K562 (cell line): Measurements from ENCODE around the gene MYLIP. TPM values are rescaled to one million over a fixed set of nuclear protein-coding genes. Genes with fewer than 3 reads are reported as not detected.

ENCODE experiments used
- ARID3A ChIP-seq: IDR thresholded peaks from 2 replicates; pipeline ENCODE4 v1.6.1; 2012; ENCODE audit warnings: low read depth, low read length, improper control_type of control experiment, borderline replicate concordance
- BHLHE40 ChIP-seq: IDR thresholded peaks from 2 replicates; pipeline ENCODE4 v1.6.1; 2011; ENCODE audit warnings: low read length, improper control_type of control experiment
- CBX3 ChIP-seq, 2 experiments: IDR thresholded peaks; 1 replicate in 1 of 2; 2 replicates in 1 of 2; pipeline ENCODE4 v1.6.1; 2012; ENCODE audit warnings: inconsistent platforms in 2 of 2, low read length in 2 of 2, borderline replicate concordance in 1 of 2, control low read depth in 1 of 2
- FOXP4 ChIP-seq: sonication (generic); formaldehyde crosslinking; IDR thresholded peaks from 2 replicates; pipeline ENCODE4 v1.8.0; 2022; ENCODE audit warnings: mild to moderate bottlenecking, missing genetic modification reagents, borderline replicate concordance
- HDAC1 ChIP-seq, 2 experiments: fragments of 450-650 bp; IDR thresholded peaks; 2 replicates each; pipeline ENCODE4 v1.6.1; 2016 to 2017; ENCODE audit warnings: inconsistent platforms in 1 of 2, mild to moderate bottlenecking in 1 of 2, moderate library complexity in 1 of 2
- HSF4 ChIP-seq: fragments of 250-450 bp; sonication (Bioruptor Pico); IDR thresholded peaks from 2 replicates; pipeline ENCODE4 v2.1.2; 2022; ENCODE audit warnings: mild to moderate bottlenecking, moderate library complexity, borderline replicate concordance
- NR2C2 ChIP-seq, 2 experiments: fragments of 200-800 bp in 1 of 2; sonication (Bioruptor generic) in 1 of 2; sonication (generic) in 1 of 2; formaldehyde crosslinking in 1 of 2; IDR thresholded peaks; 2 replicates each; pipeline versions ENCODE4 v1.6.1 to v1.8.0; 2016 to 2022; ENCODE audit warnings: mild to moderate bottlenecking in 1 of 2, missing compliant biosample characterization in 1 of 2, missing genetic modification characterization in 1 of 2, missing genetic modification reagents in 1 of 2
- POLR2AphosphoS2 ChIP-seq: IDR thresholded peaks from 2 replicates; pipeline ENCODE4 v1.6.1; 2012; ENCODE audit warnings: low read length, improper control_type of control experiment
- REST ChIP-seq, 2 experiments: fragments of 450-650 bp; formaldehyde crosslinking in 1 of 2; IDR thresholded peaks; 2 replicates each; pipeline versions ENCODE4 v1.4.0 to v1.6.1; 2014 to 2020; ENCODE audit warnings: mild to moderate bottlenecking in 2 of 2, borderline replicate concordance in 1 of 2, low read depth in 1 of 2
- RHOXF2B ChIP-seq: fragments of 250-450 bp; sonication (Bioruptor Pico); conservative IDR thresholded peaks from 2 replicates; pipeline ENCODE4 v1.5.1; 2021
- TAF9B ChIP-seq: fragments of 450-650 bp; IDR thresholded peaks from 2 replicates; pipeline ENCODE4 v1.6.1; 2018; ENCODE audit warnings: mild to moderate bottlenecking; ENCODE audit not compliant: partially characterized antibody
- XRCC3 ChIP-seq: fragments of 450-650 bp; IDR thresholded peaks from 2 replicates; pipeline ENCODE4 v1.6.1; 2017; ENCODE audit warnings: mild to moderate bottlenecking, moderate library complexity
- XRCC5 ChIP-seq: fragments of 200-400 bp; formaldehyde crosslinking; IDR thresholded peaks from 2 replicates; pipeline ENCODE4 v1.6.1; 2017; ENCODE audit warnings: low read depth, mild to moderate bottlenecking, low read length
- ZNF23 ChIP-seq: fragments of 250-450 bp; sonication (Bioruptor Pico); IDR thresholded peaks from 2 replicates; pipeline ENCODE4 v1.4.0; 2020; ENCODE audit warnings: mild to moderate bottlenecking
- polyA plus RNA-seq, 8 experiments: library from polyadenylated mRNA; depleted of rRNA in 4 of 8; stranded (reverse) in 5 of 8; unstranded in 3 of 8; fragments of >200 nt; fragmentation: Nextera tagmentation in 2 of 8; fragmentation: Illumina TruSeq in 1 of 8; extraction: Ambion mirVana in 2 of 8; extraction: Trizol in 1 of 8; gene quantifications; 2 replicates each; pipeline versions ENCODE4 v1.2.1 to v1.2.3, GENCODE V29; 2011 to 2014; ENCODE audit warnings: inconsistent platforms in 1 of 8, missing spikeins in 1 of 8
- total RNA-seq, 7 experiments: library from RNA; depleted of rRNA in 6 of 7; stranded (reverse); fragments of >200 nt in 6 of 7; fragmentation: Illumina TruSeq in 2 of 7; extraction: Trizol in 2 of 7; gene quantifications; 2 replicates each; pipeline versions ENCODE4 v1.2.1 to v1.2.3, GENCODE V29; 2011 to 2021; ENCODE audit warnings: low replicate concordance in 1 of 7

The MYLIP gene
- total and polyA plus RNA-seq, 9 of the 15 experiments (the other 6 are each of a cell fraction or from before 2014, with no cell fraction given): 10.8 to 43.5 (median 31.5) TPM

- 0 out of 2 replicates have a peak, but pooled peaks have one; percentile 6 for TF ChIP-seq REST (IDR thresholded peaks at IDR 0.05; ENCODE audit: borderline replicate concordance)
- TF ChIP-seq REST (CRISPR knock-in tag; IDR thresholded peaks at IDR 0.05; ENCODE audit: low read depth): no peak
- TF ChIP-seq HDAC1 (IDR thresholded peaks at IDR 0.05): 0 out of 4 replicates have a peak, but pooled peaks of 1 of the 2 experiments have one; percentile 13
- peak; percentile 71; the same call in 1 of the 2 replicates for TF ChIP-seq ARID3A
- TF ChIP-seq BHLHE40: no peak; the same call in 1 of the 2 replicates
- TF ChIP-seq HSF4 (CRISPR knock-in tag): no peak
- TF ChIP-seq FOXP4 (CRISPR knock-in tag): no peak
- TF ChIP-seq RHOXF2B (CRISPR knock-in tag): no peak
- TF ChIP-seq CBX3 (IDR thresholded peaks at IDR 0.05; ENCODE audit: borderline replicate concordance in 1 of 2, low read length in 2 of 2): no peak
- no peak for TF ChIP-seq XRCC5
- no peak for TF ChIP-seq TAF9B
- TF ChIP-seq XRCC3: no peak
- TF ChIP-seq POLR2AphosphoS2: no peak
- TF ChIP-seq ZNF23 (CRISPR knock-in tag): no peak
- TF ChIP-seq NR2C2 (CRISPR knock-in tag; IDR thresholded peaks at IDR 0.05): no peak
- no peak for TF ChIP-seq NR2C2 (tag; IDR thresholded peaks at IDR 0.05)
These were observed 34.8 kb downstream of the MYLIP start (continued) for GRCh38 chr6:16163535-16164300.
